ENCODE data around the gene CACNA1H.
"Not testable (repeated sequence)": the region's sequence is repeated elsewhere in the genome, so short reads cannot be mapped to it uniquely, and the experiment has no call there.

The CACNA1H gene

GRCh38 chr16:1175566-1176279 is 22.8 kb downstream of the CACNA1H start:
- no peak for DNase-seq (ENCODE audit: low read depth)

- no peak for DNase-seq (ENCODE audit: low read depth)
Measured at GRCh38 chr16:1176280-1176897, 23.5 kb downstream of the CACNA1H start.

GRCh38 chr16:1177053-1177452 is 24.1 kb downstream of the CACNA1H start:
- no peak for DNase-seq (ENCODE audit: low read depth)

GRCh38 chr16:1177750-1178149 is 24.8 kb downstream of the CACNA1H start:
- DNase-seq (ENCODE audit: low read depth): no peak

- no peak for DNase-seq (ENCODE audit: low read depth)
Measured at GRCh38 chr16:1178295-1178910, 25.5 kb downstream of the CACNA1H start.

GRCh38 chr16:1180549-1181403 is 27.9 kb downstream of the CACNA1H start:
- DNase-seq (ENCODE audit: low read depth): no peak

- DNase-seq (ENCODE audit: low read depth): no peak
Measured at GRCh38 chr16:1181404-1182315, 28.8 kb downstream of the CACNA1H start.

- DNase-seq (ENCODE audit: low read depth): peak; percentile 27
Measured at GRCh38 chr16:1182316-1182671, 29.4 kb downstream of the CACNA1H start.

- DNase-seq (ENCODE audit: low read depth): peak; percentile 9
Measured at GRCh38 chr16:1182950-1183907, 30.3 kb downstream of the CACNA1H start.

GRCh38 chr16:1184156-1184868 is 31.4 kb downstream of the CACNA1H start:
- DNase-seq (ENCODE audit: low read depth): no peak

- no peak for DNase-seq (ENCODE audit: low read depth)
Measured at GRCh38 chr16:1184980-1185379, 32.1 kb downstream of the CACNA1H start.

GRCh38 chr16:1185460-1186207 is 32.7 kb downstream of the CACNA1H start:
- DNase-seq (ENCODE audit: low read depth): not testable (repeated sequence)

GRCh38 chr16:1188432-1189189 is 35.7 kb downstream of the CACNA1H start:
- no peak for DNase-seq (ENCODE audit: low read depth)

- no peak for DNase-seq (ENCODE audit: low read depth)
Measured at GRCh38 chr16:1189455-1189854, 36.5 kb downstream of the CACNA1H start.

GRCh38 chr16:1190789-1191188 is 37.9 kb downstream of the CACNA1H start:
- not testable (repeated sequence) for DNase-seq (ENCODE audit: low read depth)

GRCh38 chr16:1192384-1193073 is 39.6 kb downstream of the CACNA1H start:
- DNase-seq (ENCODE audit: low read depth): no peak

- no peak for DNase-seq (ENCODE audit: low read depth)
Measured at GRCh38 chr16:1193143-1193824, 40.4 kb downstream of the CACNA1H start.

Data from fibroblast of the conjunctiva (primary cell).